GM21447 (cell line): ENCODE results near the gene EEFSEC.

Experiments
- ATAC-seq: cut with Tn5 transposase; IDR thresholded peaks from one replicate; pipeline ENCODE4 v1.9.1; 2021; ENCODE audit not compliant: unreplicated experiment

The EEFSEC gene

GRCh38 chr3:128238184-128238489 is 84.9 kb downstream of the EEFSEC start:
- ATAC-seq = no peak

GRCh38 chr3:128239304-128239703 is 86.0 kb downstream of the EEFSEC start:
- ATAC-seq = no peak

GRCh38 chr3:128240232-128240631 is 87.0 kb downstream of the EEFSEC start:
- no peak for ATAC-seq

- ATAC-seq = no peak
These were observed 88.5 kb downstream of the EEFSEC start for GRCh38 chr3:128241741-128242140.

- ATAC-seq = no peak
These were observed 89.7 kb downstream of the EEFSEC start for GRCh38 chr3:128242818-128243601.

GRCh38 chr3:128243602-128244504 is 90.6 kb downstream of the EEFSEC start:
- ATAC-seq = no peak

GRCh38 chr3:128245460-128245859 is 92.2 kb downstream of the EEFSEC start:
- ATAC-seq = no peak

GRCh38 chr3:128247666-128248409 is 94.6 kb downstream of the EEFSEC start:
- no peak for ATAC-seq

- no peak for ATAC-seq
These were observed 98.8 kb downstream of the EEFSEC start for GRCh38 chr3:128252083-128252482.

GRCh38 chr3:128253150-128253549 is 99.9 kb downstream of the EEFSEC start:
- no peak for ATAC-seq

- ATAC-seq = no peak
These were observed 100.8 kb downstream of the EEFSEC start for GRCh38 chr3:128254066-128254590.

GRCh38 chr3:128254967-128255366 is 101.7 kb downstream of the EEFSEC start:
- no peak for ATAC-seq

GRCh38 chr3:128256131-128256530 is 102.8 kb downstream of the EEFSEC start:
- no peak for ATAC-seq

GRCh38 chr3:128257632-128258031 is 104.4 kb downstream of the EEFSEC start:
- ATAC-seq = no peak

GRCh38 chr3:128260275-128260674 is 107.0 kb downstream of the EEFSEC start:
- ATAC-seq = no peak

- no peak for ATAC-seq
These were observed 109.2 kb downstream of the EEFSEC start for GRCh38 chr3:128262457-128262856.

GRCh38 chr3:128263118-128263517 is 109.8 kb downstream of the EEFSEC start:
- no peak for ATAC-seq

GRCh38 chr3:128263946-128264345 is 110.7 kb downstream of the EEFSEC start:
- ATAC-seq = no peak

- ATAC-seq = no peak
These were observed 113.2 kb downstream of the EEFSEC start for GRCh38 chr3:128266453-128266852.

- no peak for ATAC-seq
These were observed 114.3 kb downstream of the EEFSEC start for GRCh38 chr3:128267541-128267940.
